ENCODE results near the gene SP1. TPM values are rescaled to one million over a fixed set of nuclear protein-coding genes. Genes with fewer than 3 reads are reported as not detected.
"Not testable (repeated sequence)": the region's sequence is repeated elsewhere in the genome, so short reads cannot be mapped to it uniquely, and the experiment has no call there.

SP1 gene
- total RNA-seq, 4 donors from 2014 or later: 54.0 to 85.7 (median 72.2) TPM

DNA sequence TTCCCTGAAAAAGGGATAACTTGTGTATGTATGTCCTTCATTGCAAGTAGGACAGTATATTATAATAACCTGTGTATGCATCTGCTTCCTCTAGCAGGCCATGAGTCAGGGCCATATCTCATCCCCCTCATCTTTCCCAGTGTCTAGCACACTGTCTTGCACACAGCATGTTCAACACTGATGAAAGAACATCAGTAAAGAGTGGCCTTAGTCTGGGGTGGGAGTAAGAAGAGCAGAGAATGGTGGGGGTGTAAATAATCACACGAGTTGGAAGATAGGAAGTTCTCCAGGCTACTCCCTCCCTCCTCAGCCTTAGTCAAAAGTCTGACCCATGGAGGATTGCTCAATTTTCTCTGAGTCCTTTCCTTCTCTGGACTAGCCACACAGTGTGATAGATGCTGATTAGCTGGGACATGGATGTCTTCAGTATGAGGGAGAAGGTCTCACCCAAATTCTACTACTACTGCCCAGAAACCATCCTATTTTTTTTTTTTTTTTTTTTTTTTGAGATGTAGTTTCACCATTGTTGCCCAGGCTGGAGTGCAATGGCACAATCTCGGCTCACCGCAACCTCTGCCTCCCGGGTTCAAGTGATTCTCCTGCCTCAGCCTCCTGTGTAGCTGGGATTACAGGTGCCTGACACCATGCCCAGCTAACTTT, 14.6 kb upstream of the SP1 start:
- intact Hi-C loops (cut with DNase I): no loop called here
- 77% methylated on average over 4 of the region's 4 CpGs for WGBS

GRCh38 chr12:53373554-53374133, 6.3 kb upstream of the SP1 start:
- intact Hi-C loops (cut with DNase I); DNase-seq (ENCODE audit: extremely low spot score): not testable (repeated sequence)
- 85% methylated on average over 6 of the region's 6 CpGs for WGBS

More for the DNA sequence above, 14.6 kb upstream of the SP1 start:
- Histone ChIP-seq H3K36me3 (no peaks in the 10 kb centered on the region), H3K4me3 (no peak overlapping the region), H3K4me1 (peaks cover 3 to 7% (median 7%) of the 10 kb centered on the region in 4 donors), H3K27me3 (no peaks in the 10 kb centered on the region), H3K9me3 (no peaks in the 10 kb centered on the region), H3K27ac (replicated peaks in 1 of 4) (peak overlapping the region in 1 of 4 donors; percentile 2)
- TF ChIP-seq POLR2AphosphoS5 (IDR thresholded peaks at IDR 0.05) (no peak), POLR2A (IDR thresholded peaks at IDR 0.05; ENCODE audit: low read depth) (no peak), EP300 (IDR thresholded peaks at IDR 0.05) (no peak)
- TF ChIP-seq, protein P1, sequence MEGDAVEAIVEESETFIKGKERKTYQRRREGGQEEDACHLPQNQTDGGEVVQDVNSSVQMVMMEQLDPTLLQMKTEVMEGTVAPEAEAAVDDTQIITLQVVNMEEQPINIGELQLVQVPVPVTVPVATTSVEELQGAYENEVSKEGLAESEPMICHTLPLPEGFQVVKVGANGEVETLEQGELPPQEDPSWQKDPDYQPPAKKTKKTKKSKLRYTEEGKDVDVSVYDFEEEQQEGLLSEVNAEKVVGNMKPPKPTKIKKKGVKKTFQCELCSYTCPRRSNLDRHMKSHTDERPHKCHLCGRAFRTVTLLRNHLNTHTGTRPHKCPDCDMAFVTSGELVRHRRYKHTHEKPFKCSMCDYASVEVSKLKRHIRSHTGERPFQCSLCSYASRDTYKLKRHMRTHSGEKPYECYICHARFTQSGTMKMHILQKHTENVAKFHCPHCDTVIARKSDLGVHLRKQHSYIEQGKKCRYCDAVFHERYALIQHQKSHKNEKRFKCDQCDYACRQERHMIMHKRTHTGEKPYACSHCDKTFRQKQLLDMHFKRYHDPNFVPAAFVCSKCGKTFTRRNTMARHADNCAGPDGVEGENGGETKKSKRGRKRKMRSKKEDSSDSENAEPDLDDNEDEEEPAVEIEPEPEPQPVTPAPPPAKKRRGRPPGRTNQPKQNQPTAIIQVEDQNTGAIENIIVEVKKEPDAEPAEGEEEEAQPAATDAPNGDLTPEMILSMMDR (IDR thresholded peaks at IDR 0.05): no peak
- DNase-seq (ENCODE audit: extremely low spot score): no peak

DNA sequence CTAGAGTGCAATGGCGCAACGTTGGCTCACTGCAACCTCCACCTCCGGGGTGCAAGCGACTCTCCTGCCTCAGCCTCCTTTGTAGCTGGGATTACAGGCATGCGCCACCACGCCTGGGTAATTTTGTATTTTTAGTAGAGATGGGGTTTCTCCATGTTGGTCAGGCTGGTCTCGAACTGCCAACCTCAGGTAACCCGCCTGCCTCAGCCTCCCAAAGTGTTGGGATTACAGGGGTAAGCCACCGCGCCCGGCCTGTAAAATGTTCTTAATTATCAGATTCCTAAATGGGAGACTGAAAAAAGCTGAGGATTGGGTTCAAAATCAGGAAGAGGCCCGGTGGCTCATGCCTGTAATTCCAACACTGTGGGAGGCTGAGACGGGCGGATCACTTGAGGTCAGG, 5.7 kb upstream of the SP1 start:
- 89% methylated on average over 14 of the region's 14 CpGs for WGBS
- Histone ChIP-seq H3K4me1 (peaks cover 19 to 40% (median 32%) of the 10 kb centered on the region in 4 donors), H3K27ac (replicated peaks in 1 of 4) (peak overlapping the region in 2 of 4 donors; percentile 14 to 40)
- DNase-seq (ENCODE audit: extremely low spot score); H3K27me3 ChIP-seq; H3K36me3 ChIP-seq; intact Hi-C loops (cut with DNase I); H3K9me3 ChIP-seq; H3K4me3 ChIP-seq: not testable (repeated sequence)

More at GRCh38 chr12:53373554-53374133, 6.3 kb upstream of the SP1 start:
- H3K27me3 ChIP-seq, H3K4me3 ChIP-seq, H3K9me3 ChIP-seq, H3K36me3 ChIP-seq: not testable (repeated sequence)
- Histone ChIP-seq H3K4me1 (peaks cover 19 to 35% (median 28%) of the 10 kb centered on the region in 4 donors), H3K27ac (replicated peaks in 1 of 4) (peak overlapping the region in 3 of 4 donors; percentile 14 to 40 (median 32))

DNA sequence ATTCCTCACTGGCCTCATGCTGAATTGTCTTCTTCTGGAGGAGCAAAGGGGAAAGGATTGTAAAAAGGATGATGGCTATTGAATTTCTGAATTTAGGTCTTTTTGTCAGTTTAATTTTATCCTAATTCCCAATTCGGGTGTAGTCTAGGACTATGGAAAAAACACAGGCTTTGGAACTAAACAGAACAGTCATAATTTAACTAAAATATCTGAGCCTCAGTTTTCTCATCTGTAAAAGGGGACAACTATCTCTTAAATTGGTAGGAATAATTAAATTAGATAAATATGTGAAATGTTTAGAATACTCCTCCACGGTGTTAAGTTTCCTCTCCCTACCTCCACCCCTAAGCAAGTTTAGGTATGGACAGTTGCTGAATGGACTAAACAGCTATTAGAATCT, 3.2 kb upstream of the SP1 start:
- no peak overlapping the region for H3K4me3 ChIP-seq
- no peaks in the 10 kb centered on the region for H3K9me3 ChIP-seq
- H3K4me1 ChIP-seq: peaks cover 18 to 28% (median 23%) of the 10 kb centered on the region in 4 donors
- DNase-seq (ENCODE audit: extremely low spot score): no peak
- no peak for TF ChIP-seq EP300 (IDR thresholded peaks at IDR 0.05)
- TF ChIP-seq POLR2AphosphoS5 (IDR thresholded peaks at IDR 0.05): no peak
- TF ChIP-seq POLR2A (IDR thresholded peaks at IDR 0.05; ENCODE audit: low read depth): no peak
- TF ChIP-seq, protein P1 (IDR thresholded peaks at IDR 0.05): no peak
- no peak overlapping the region for H3K27ac ChIP-seq (replicated peaks in 1 of 4)
- H3K36me3 ChIP-seq: peaks cover 0 to 7% (median 4%) of the 10 kb centered on the region in 4 donors
- WGBS: 86% methylated on average over 2 of the region's 2 CpGs
- no peaks in the 10 kb centered on the region for H3K27me3 ChIP-seq
- intact Hi-C loops (cut with DNase I): no loop called here

GRCh38 chr12:53378222-53378621, 1.8 kb upstream of the SP1 start:
- whole genome bisulfite sequencing: 95% methylated on average over 12 of the region's 12 CpGs
- peaks cover 12 to 22% (median 19%) of the 10 kb centered on the region in 4 donors for H3K36me3 ChIP-seq
- no peak overlapping the region for H3K4me3 ChIP-seq
- no peaks in the 10 kb centered on the region for H3K27me3 ChIP-seq
- H3K4me1 ChIP-seq: peaks cover 23 to 32% (median 30%) of the 10 kb centered on the region in 4 donors
- TF ChIP-seq POLR2AphosphoS5 (IDR thresholded peaks at IDR 0.05) (no peak), POLR2A (IDR thresholded peaks at IDR 0.05; ENCODE audit: low read depth) (no peak), EP300 (IDR thresholded peaks at IDR 0.05) (no peak)
- TF ChIP-seq, protein P1 (IDR thresholded peaks at IDR 0.05): no peak
- DNase-seq (ENCODE audit: extremely low spot score): no peak
- intact Hi-C loops (cut with DNase I): no loop called here
- H3K27ac ChIP-seq (replicated peaks in 1 of 4): peak overlapping the region; percentile 88 to 93 (median 91)
- no peaks in the 10 kb centered on the region for H3K9me3 ChIP-seq
